HG03060 (cell line): ENCODE results near the gene SERPINA5.

Experiments
- ATAC-seq: cut with Tn5 transposase; IDR thresholded peaks from one replicate; pipeline ENCODE4 v1.9.1; 2021; ENCODE audit warnings: low read depth, moderate number of reproducible peaks; ENCODE audit not compliant: unreplicated experiment

Gene SERPINA5

GRCh38 chr14:94548999-94549985 lies 31.9 kb upstream of the SERPINA5 start:
- no peak for ATAC-seq

GRCh38 chr14:94550041-94550440 lies 31.2 kb upstream of the SERPINA5 start:
- ATAC-seq = no peak

- ATAC-seq = no peak
Observed at GRCh38 chr14:94555991-94556390, 25.2 kb upstream of the SERPINA5 start.

GRCh38 chr14:94557327-94557726 lies 23.9 kb upstream of the SERPINA5 start:
- ATAC-seq = no peak

- no peak for ATAC-seq
Observed at GRCh38 chr14:94558842-94559241, 22.4 kb upstream of the SERPINA5 start.

GRCh38 chr14:94559638-94560290 lies 21.5 kb upstream of the SERPINA5 start:
- ATAC-seq = no peak

GRCh38 chr14:94560291-94560665 lies 20.9 kb upstream of the SERPINA5 start:
- no peak for ATAC-seq

GRCh38 chr14:94560751-94561655 lies 20.2 kb upstream of the SERPINA5 start, which contains the start of gene SERPINA4:
Gene SERPINA4, plus strand, starts transcription at chr14:94561442. Its CDS starts 2,041 bp downstream, at chr14:94563483.
- ATAC-seq = no peak

GRCh38 chr14:94561656-94562010 lies 19.6 kb upstream of the SERPINA5 start:
- ATAC-seq = no peak

GRCh38 chr14:94562022-94562421 lies 19.2 kb upstream of the SERPINA5 start:
- ATAC-seq = no peak

- no peak for ATAC-seq
Observed at GRCh38 chr14:94562941-94563883, 18.0 kb upstream of the SERPINA5 start.

GRCh38 chr14:94564381-94564780 lies 16.8 kb upstream of the SERPINA5 start:
- no peak for ATAC-seq

GRCh38 chr14:94568186-94568585 lies 13.0 kb upstream of the SERPINA5 start:
- ATAC-seq = no peak

- ATAC-seq = no peak
Observed at GRCh38 chr14:94569381-94570001, 11.7 kb upstream of the SERPINA5 start.

- no peak for ATAC-seq
Observed at GRCh38 chr14:94570002-94570400, 11.2 kb upstream of the SERPINA5 start.

- ATAC-seq = no peak
Observed at GRCh38 chr14:94570440-94570839, 10.8 kb upstream of the SERPINA5 start.

- ATAC-seq = no peak
Observed at GRCh38 chr14:94571395-94571794, 9.8 kb upstream of the SERPINA5 start.

GRCh38 chr14:94571950-94572349 lies 9.3 kb upstream of the SERPINA5 start:
- ATAC-seq = no peak

GRCh38 chr14:94572637-94573303 lies 8.5 kb upstream of the SERPINA5 start:
- ATAC-seq = no peak
